Left cardiac atrium (tissue), 4 donors: Measurements from ENCODE around the gene WIPI1. TPM values are rescaled to one million over a fixed set of nuclear protein-coding genes. Genes with fewer than 3 reads are reported as not detected.
A peak's percentile ranks its signal among the peaks of the same experiment; 100 is the strongest.
"Not testable (repeated sequence)": the region's sequence is repeated elsewhere in the genome, so short reads cannot be mapped to it uniquely, and the experiment has no call there.

Experiments
- ATAC-seq, 2 donors: fragments of 200-7000 bp; cut with Tn5 transposase; one replicate each; pipeline ENCODE4 v1.9.1; 2020; ENCODE audit warnings: mild to moderate bottlenecking in 2 of 2, moderate library complexity in 2 of 2
- DNase-seq: peaks from one replicate; pipeline ENCODE4 v3.0.0-alpha.2; 2020
- intact Hi-C, 2 donors: fragments of 100-400 bp; cut with DNase I; formaldehyde crosslinking; loops; one replicate each; pipeline versions ENCODE4 v1.14.1 to v1.15.1; 2022 to 2023
- microRNA-seq, 2 donors: library from miRNA; unstranded; fragments of <30 nt; microRNA quantifications; one replicate each; pipeline ENCODE4 v1.2.0, GENCODE V29; 2020
- total RNA-seq, 2 donors: library from RNA; stranded (reverse); fragmentation: NEBNext Ultra II Directional; extraction: Animal tissue kit (Norgen Biotek cat#: 25700); gene quantifications; one replicate each; pipeline ENCODE4 v1.2.1, GENCODE V29; 2021
- donor health status: DM: no; HTN: yes; CAD: no.
- donor health status: DM: no; HTN: yes; CAD: no; lungs with severe emphysema.
- donor health status: DM: yes; HTN: yes; CAD: no.
- donor health status: Dilated cardiomyopathy.

WIPI1 gene
- total RNA-seq, 2 donors from 2014 or later: 35.8 to 74.3 TPM

DNA sequence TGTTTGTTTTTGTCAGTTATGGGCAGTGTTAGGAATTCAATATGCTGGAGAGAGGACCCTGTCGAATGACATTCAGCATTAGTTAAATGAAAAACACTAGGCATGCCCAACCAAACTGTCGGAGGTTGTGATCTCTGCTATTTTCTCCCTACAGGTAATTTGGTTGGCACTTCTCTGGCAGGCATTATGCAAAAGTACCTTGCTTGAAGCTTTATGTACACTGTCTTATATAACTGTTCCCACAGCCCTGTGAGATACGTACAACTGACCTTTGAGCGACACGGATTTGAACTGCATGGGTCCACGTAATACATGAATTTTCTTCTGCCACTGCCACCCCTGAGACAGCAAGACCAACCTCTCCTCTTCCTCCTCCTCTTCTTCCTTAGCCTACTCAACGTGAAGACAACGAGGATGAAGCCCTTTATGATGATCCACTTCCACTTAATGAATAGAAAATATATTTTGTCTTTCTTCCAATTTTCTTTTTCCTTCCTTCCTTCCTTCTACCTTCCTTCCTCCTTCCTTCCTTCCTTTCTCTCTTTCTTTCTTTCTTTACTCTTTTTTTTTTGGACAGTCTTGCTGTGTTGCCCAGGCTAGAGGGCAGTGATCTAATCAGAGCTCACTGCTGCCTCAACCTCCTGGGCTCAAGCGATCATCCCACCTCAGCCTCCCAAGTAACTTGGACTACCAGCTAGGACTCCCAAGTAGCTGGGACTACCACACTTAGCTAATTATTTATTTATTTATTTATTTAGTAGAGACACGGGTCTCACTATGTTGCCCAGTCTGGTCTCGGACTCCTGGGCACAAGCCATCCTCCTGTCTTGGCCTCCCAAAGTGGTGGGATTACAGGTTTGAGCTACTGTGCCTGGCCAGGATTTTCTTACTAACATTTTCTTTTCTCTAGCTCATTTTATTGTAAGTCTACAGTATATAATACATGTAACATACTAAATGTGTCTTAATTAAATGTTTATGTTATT lies 77.3 kb downstream of the WIPI1 start:
- ATAC-seq (no peak), DNase-seq (no peak)
- intact Hi-C loops: no loop called here

DNA sequence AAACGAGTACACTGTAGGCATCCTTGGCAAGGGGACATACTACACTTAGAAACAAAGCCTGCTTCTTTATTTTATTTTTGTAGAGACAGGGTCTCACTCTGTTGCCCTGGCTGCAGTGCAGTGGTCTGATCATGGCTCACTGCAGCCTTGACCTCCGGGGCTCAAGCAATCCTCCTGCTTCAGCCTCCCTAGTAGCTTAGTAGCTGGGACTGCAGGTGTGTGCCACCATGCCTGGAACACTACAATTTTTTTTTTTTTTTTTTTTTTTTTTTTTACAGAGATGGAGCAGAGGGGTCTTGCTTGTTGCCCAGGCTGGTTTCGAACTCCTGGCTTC lies 78.2 kb downstream of the WIPI1 start:
- ATAC-seq (no peak), DNase-seq (no peak)
- intact Hi-C loops: no loop called here

DNA sequence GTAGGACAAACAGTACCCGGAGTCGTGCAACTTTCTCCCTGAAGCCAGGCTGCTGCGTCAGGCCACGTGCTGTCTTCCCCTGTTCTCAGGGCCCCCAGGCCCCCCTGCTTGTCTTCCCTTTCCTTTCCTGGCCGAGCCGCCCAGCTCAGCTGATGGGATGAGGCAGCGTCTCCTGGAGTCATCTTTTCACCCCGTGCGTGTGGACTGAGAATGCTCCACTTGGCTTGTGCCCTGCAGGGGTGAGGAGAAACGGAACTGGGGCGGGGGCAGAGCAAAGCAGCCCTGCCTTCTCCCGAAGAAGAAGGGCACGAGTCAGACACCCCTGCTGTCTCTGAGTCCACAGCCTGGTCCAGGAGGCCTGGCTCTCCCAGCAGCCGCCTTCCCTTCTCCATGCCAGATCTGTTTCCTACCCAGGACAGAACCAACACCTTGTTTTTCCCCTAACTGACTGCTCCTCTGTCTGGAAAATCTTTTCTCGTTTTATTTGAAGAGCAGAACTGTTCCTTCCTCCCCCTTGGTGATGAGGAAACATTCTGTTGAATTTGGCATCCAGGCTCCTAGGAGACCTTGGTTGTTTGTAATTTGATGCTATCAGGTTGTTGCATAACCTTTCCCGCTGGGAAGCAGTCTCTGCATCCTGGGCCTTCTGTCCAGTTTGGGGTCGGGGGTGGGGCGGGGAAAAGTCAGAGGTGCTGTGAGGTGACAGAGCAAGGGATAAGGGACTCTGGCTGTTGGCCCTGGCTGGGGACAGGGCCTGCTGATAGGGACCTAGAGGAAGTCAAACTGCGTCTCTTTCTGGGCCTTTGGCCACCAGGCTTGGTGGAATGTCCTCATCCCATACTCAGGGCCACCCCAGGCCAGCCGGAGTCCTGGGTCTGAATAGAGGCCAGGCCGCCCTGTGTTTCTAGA lies 78.8 kb downstream of the WIPI1 start:
- ATAC-seq (peak; percentile 90 to 94), DNase-seq (peak; percentile 98)
- intact Hi-C loops: no loop called here

DNA sequence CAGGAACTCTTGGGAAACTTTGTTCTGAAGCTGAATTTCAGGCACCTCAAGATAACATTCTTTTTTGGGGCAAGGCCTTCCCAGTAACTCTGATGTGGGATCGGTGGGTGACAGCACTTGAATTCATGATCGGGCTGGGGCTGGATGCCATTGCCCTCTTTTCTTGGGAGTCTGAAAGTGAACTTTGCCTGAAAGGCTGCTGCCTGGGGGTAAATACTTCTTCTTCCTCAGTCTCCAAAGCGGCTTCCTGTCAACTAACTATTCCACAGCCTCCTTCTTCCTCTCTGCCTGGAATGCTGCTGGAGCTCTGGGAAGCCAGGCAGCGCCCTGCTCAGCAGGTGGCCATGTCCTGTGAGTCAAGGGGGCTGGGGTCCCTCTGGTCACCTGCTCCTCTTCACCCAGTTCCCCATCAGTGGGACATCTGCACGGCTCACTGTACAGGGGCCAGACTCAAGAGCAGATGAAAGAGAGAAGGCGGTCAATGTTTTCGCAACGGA lies 79.5 kb downstream of the WIPI1 start:
- no peak for DNase-seq
- intact Hi-C loops: no loop called here
- ATAC-seq: no peak

DNA sequence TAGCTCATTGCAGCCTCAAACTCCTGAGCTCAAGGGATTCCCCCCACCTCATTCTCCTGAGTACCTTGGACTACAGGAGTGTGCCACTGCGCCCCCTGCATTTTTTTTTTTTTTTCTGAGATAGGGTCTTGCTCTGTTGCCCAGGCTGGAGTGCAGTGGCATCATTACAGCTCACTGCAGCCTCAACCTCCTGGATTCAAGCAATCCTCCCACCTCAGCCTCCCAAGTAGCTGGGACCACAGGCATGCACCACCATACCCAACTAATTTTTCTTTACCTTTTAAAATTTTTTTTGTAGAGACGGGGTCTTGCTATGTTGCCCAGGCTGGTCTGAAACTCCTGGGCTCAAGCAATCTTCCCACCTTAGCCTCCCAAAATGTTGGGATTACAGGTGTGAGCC lies 81.1 kb downstream of the WIPI1 start:
- intact Hi-C loops, DNase-seq, ATAC-seq: not testable (repeated sequence)

DNA sequence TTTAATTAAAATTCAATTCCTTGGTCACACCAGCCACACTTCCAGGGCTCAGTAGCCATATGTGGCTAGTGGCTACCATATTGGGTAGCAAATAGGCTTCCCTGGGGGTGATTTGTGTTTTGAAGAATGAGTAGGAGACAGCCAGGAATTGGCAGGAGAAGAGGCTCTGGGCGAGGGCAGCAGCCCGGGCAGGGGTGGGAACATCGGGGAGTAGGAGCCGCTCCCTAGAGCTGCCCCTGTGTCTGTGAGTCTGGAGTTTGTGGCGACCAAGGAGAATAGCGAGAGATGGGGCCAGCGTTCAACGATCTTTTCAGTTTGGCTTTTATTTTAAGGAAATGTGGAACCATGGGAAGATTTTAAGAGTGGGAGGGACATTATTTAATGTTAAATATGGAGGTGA lies 81.7 kb downstream of the WIPI1 start:
- no peak for ATAC-seq
- intact Hi-C loops: no loop called here
- no peak for DNase-seq

Small RNAs within 50 kb of the gene (microRNA-seq; reads per million reads assigned to microRNA genes)
- 0 reads per million in 2 donors for gene MIR635

Other genes with a start within 250 kb of the WIPI1 start
- gene AMZ2, start 209.5 kb downstream of the WIPI1 start, total RNA-seq: 10 to 100 TPM; 71.1 to 77.5 TPM
- gene SLC16A6, start 166.4 kb downstream of the WIPI1 start, total RNA-seq: 1 to 10 TPM in 1 of 2 donors, under 1 TPM in 1; 0.62 to 1.4 TPM
- gene ARSG, start 166.0 kb downstream of the WIPI1 start, total RNA-seq: 1 to 10 TPM; 5.9 to 6.9 TPM
- 100 to 1,000 TPM; 483 to 653 TPM for gene PRKAR1A, start 54.9 kb upstream of the WIPI1 start, total RNA-seq
- 1 to 10 TPM; 7.9 to 9.0 TPM for gene FAM20A, start 143.9 kb upstream of the WIPI1 start, total RNA-seq